ENCODE data around the gene CAMTA1. TPM values are rescaled to one million over a fixed set of nuclear protein-coding genes. Genes with fewer than 3 reads are reported as not detected.

CAMTA1 gene
- total and polyA plus RNA-seq, 12 donors = 123 to 265 (median 142) TPM

- H3K9me3 ChIP-seq = peaks cover 0 to 7% (median 0%) of the 10 kb centered on the region in 11 donors
- no peaks in the 10 kb centered on the region for H3K36me3 ChIP-seq
- H3K27ac ChIP-seq = no peak overlapping the region
- TF ChIP-seq CTCF (IDR thresholded peaks at IDR 0.05) = no peak
- H3K4me1 ChIP-seq = peaks cover 7 to 48% (median 37%) of the 10 kb centered on the region in 9 donors
- ATAC-seq = no peak
- intact Hi-C loops (cut with DNase I) = no loop called here
- no peak for DNase-seq
- no peak overlapping the region for H3K4me3 ChIP-seq
- H3K27me3 ChIP-seq = no peaks in the 10 kb centered on the region
- WGBS, 2 donors = 74 to 86% methylated on average over 12 of the region's 12 CpGs
These were observed 770.3 kb downstream of the CAMTA1 start for GRCh38 chr1:7555391-7556185.

GRCh38 chr1:7557301-7557891 is 772.1 kb downstream of the CAMTA1 start:
- ATAC-seq = peak in 4 of 8 donors; percentile 20 to 46 (median 44)
- intact Hi-C loops (cut with DNase I) = no loop called here

DNA sequence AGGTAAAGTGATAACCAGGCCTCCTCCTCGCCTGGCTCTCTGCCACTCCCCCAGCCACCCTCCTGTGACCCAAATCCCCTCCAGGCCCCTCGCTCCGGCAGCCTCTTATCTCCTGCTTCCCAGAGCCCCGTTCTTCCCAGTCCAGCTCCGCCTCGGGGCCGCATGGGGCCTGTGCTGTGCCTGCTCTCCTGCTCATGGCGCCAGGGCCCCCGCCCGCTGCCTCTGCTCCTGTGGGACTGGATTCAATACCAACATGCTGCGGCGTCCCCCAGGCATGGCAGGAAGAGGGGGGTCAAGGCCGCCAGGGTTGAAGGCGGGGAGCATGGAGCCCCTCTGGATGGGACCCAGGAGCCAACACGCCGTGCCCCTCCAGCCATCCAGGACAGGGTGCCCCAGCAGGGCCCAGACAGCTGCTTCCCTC is 772.8 kb downstream of the CAMTA1 start:
- H3K27ac ChIP-seq = no peak overlapping the region
- H3K4me1 ChIP-seq = peaks cover 0 to 30% (median 18%) of the 10 kb centered on the region in 9 donors
- 37 to 54% methylated on average over 14 to 16 of the region's 16 CpGs for WGBS, 2 donors
- H3K4me3 ChIP-seq = no peak overlapping the region
- intact Hi-C loops (cut with DNase I) = no loop called here
- no peaks in the 10 kb centered on the region for H3K27me3 ChIP-seq
- ATAC-seq = peak in 2 of 8 donors; percentile 21 to 58
- no peaks in the 10 kb centered on the region for H3K36me3 ChIP-seq
- TF ChIP-seq CTCF (IDR thresholded peaks at IDR 0.05) = no peak
- DNase-seq = no peak
- peaks cover 0 to 7% (median 0%) of the 10 kb centered on the region in 11 donors for H3K9me3 ChIP-seq

More at GRCh38 chr1:7557301-7557891, 772.1 kb downstream of the CAMTA1 start:
- Histone ChIP-seq H3K27me3 (no peaks in the 10 kb centered on the region), H3K4me1 (peaks cover 0 to 33% (median 23%) of the 10 kb centered on the region in 9 donors), H3K27ac (no peak overlapping the region), H3K9me3 (peaks cover 0 to 7% (median 0%) of the 10 kb centered on the region in 11 donors), H3K36me3 (no peaks in the 10 kb centered on the region), H3K4me3 (no peak overlapping the region)
- 56 to 57% methylated on average over 10 of the region's 10 CpGs for WGBS, 2 donors
- DNase-seq = no peak
- TF ChIP-seq CTCF (IDR thresholded peaks at IDR 0.05) = no peak

- Histone ChIP-seq H3K27ac (no peak overlapping the region), H3K9me3 (peaks cover 0 to 7% (median 0%) of the 10 kb centered on the region in 11 donors), H3K27me3 (no peaks in the 10 kb centered on the region), H3K36me3 (no peaks in the 10 kb centered on the region), H3K4me1 (peaks cover 0 to 30% (median 18%) of the 10 kb centered on the region in 9 donors), H3K4me3 (no peak overlapping the region)
- whole genome bisulfite sequencing, 2 donors = 93% methylated on average over 10 of the region's 10 CpGs
- intact Hi-C loops (cut with DNase I) = no loop called here
- DNase-seq = no peak
- no peak for ATAC-seq
- no peak for TF ChIP-seq CTCF (IDR thresholded peaks at IDR 0.05)
These were observed 773.2 kb downstream of the CAMTA1 start for GRCh38 chr1:7558481-7558880.
